Measurements from ENCODE around the gene TRIM31.

The TRIM31 gene

GRCh38 chr6:30112402-30112994, 392 bp downstream of the TRIM31 start:
- FAIRE-seq, result no peak

- no peak for FAIRE-seq
Observed at GRCh38 chr6:30111266-30111856, 1.5 kb downstream of the TRIM31 start.

- no peak for FAIRE-seq
Observed at GRCh38 chr6:30104661-30105060, 8.2 kb downstream of the TRIM31 start.

GRCh38 chr6:30103872-30104179, 9.1 kb downstream of the TRIM31 start:
- FAIRE-seq, result no peak

GRCh38 chr6:30102970-30103871, 9.7 kb downstream of the TRIM31 start:
- no peak for FAIRE-seq

GRCh38 chr6:30102414-30102969, 10.4 kb downstream of the TRIM31 start:
- FAIRE-seq, result no peak

GRCh38 chr6:30101444-30102413, 11.2 kb downstream of the TRIM31 start:
- no peak for FAIRE-seq

GRCh38 chr6:30100585-30101443, 12.1 kb downstream of the TRIM31 start:
- no peak for FAIRE-seq

GRCh38 chr6:30100154-30100553, 12.7 kb downstream of the TRIM31 start:
- FAIRE-seq, result no peak

- FAIRE-seq, result no peak
Observed at GRCh38 chr6:30097902-30098768, 14.8 kb downstream of the TRIM31 start.

GRCh38 chr6:30096829-30097228, 16.1 kb downstream of the TRIM31 start:
- FAIRE-seq, result no peak

- FAIRE-seq, result no peak
Observed at GRCh38 chr6:30093951-30094661, 18.8 kb downstream of the TRIM31 start.

GRCh38 chr6:30092852-30093543, 19.9 kb downstream of the TRIM31 start:
- no peak for FAIRE-seq

- FAIRE-seq, result no peak
Observed at GRCh38 chr6:30091577-30092381, 21.1 kb downstream of the TRIM31 start.

- no peak for FAIRE-seq
Observed at GRCh38 chr6:30087876-30088275, 25.0 kb downstream of the TRIM31 start.

- FAIRE-seq, result no peak
Observed at GRCh38 chr6:30077218-30077617, 35.7 kb downstream of the TRIM31 start.

- no peak for FAIRE-seq
Observed at GRCh38 chr6:30075790-30076732, 36.8 kb downstream of the TRIM31 start.

Measured in endometrium (tissue), 2 donors.